Occipital lobe (tissue), 3 donors: ENCODE measurements around the gene SPPL2A. TPM values are rescaled to one million over a fixed set of nuclear protein-coding genes. Genes with fewer than 3 reads are reported as not detected.

Experiments
- DNase-seq: peaks from one replicate; lab custom pipeline; 2025; lab: John Stamatoyannopoulos, UW
- small RNA-seq: library from RNA; depleted of rRNA; stranded (forward); fragments of <200 nt; gene quantifications from one replicate; pipeline ENCODE3, GENCODE V24; 2014
- total RNA-seq: library from RNA; depleted of rRNA; stranded (reverse); fragments of >200 nt; gene quantifications from one replicate; pipeline ENCODE4 v1.2.3, GENCODE V29; 2014

SPPL2A gene
- total RNA-seq, 1 donor from 2014 or later = 36.0 TPM

DNA sequence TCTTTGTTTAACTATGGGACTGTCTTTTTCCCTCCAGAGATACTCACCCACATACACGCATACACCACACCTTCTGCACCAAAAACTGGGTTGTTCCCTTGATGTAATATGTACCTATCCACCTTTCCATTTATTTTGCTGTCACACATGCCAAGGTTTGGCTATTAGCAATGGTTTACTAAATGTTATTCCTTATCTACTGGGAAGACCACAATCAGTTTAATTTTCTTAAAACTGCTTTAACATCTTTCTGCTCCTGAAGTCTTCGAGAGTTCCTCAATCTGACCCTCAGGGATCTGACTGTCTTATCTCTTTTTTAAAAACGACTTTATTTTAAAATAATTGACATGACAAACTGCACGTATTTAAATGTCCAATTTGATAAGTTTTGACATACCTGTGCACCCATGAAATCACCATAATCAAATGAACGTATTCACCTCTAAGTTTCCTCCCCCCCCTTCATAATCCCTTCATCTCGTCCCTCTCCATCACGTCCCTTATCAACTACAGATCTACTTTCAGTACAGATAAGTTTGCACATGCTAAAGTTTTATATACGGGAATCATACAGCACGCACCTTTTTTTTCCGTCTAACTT, 78.1 kb downstream of the SPPL2A start:
- no peak for DNase-seq

DNA sequence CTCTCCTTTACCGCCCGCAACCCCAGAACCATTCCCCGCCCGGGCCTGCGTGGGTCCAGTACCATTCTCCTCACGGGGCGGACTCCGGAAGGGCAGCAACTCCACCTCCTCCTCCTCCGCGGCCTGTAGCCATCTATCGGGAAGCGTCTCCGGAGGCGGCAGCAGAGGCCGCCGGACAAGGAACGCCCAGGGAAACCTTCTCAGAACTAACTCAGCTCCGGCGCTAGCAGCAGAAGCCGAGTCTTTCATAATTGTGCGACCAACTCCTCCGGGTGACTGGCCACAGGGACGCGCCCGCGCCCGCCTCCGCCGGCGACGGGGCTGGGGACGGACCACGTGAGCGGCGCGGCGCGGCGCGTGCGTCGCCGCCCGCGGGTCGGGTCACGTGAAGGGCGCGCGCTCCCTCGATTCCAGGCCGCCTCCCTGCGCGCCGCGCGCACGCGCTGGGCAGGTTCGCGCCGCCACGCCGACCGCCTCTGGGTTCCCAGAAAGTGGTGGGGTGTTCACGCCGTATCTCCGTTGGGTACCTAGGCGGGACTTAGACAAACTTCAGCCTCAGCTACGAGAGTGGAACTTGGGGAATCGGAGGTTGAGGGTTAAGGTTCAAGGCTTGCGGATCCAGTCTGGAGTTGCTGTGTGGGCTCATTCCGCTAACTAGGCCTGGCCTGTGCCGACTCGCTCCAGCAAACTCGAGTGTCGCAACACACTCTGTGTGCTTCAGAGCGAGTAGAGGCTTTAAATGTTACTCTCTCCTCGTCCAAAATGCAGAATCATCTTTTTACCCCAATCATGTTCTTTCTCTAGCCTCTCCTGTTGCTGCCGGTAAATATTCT, 78.8 kb downstream of the SPPL2A start, which contains the start of gene TRPM7:
TRPM7 (minus strand) TSS at position 329 of the 833 bp plus-strand sequence; CDS start at position 65, 264 bp downstream.
- DNase-seq = peak; percentile 76

DNA sequence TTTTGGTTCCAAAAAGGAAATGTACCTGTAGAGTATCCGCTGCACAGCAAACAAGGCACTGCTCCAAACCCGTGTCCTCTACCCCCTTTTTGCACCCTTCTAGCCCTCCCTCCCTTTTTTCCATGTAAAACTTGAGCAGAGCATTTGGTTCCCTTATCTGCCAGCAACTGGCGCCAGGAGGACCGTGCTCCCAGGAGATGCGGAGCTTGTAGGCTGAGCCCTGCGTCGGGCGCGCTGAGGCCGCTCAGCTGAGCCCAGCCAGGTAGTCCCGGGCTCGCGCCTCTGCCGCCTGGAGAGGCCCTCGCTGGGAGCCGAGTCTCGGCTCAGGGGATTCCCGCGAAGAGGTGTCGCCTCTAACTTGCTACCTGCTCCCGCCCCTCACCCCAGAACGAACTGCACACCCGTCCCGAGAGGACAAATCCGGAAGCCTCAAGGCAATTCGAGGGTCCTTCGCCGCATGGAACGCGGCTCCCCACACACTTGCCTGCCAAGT, 79.5 kb downstream of the SPPL2A start:
- DNase-seq = peak; percentile 57

DNA sequence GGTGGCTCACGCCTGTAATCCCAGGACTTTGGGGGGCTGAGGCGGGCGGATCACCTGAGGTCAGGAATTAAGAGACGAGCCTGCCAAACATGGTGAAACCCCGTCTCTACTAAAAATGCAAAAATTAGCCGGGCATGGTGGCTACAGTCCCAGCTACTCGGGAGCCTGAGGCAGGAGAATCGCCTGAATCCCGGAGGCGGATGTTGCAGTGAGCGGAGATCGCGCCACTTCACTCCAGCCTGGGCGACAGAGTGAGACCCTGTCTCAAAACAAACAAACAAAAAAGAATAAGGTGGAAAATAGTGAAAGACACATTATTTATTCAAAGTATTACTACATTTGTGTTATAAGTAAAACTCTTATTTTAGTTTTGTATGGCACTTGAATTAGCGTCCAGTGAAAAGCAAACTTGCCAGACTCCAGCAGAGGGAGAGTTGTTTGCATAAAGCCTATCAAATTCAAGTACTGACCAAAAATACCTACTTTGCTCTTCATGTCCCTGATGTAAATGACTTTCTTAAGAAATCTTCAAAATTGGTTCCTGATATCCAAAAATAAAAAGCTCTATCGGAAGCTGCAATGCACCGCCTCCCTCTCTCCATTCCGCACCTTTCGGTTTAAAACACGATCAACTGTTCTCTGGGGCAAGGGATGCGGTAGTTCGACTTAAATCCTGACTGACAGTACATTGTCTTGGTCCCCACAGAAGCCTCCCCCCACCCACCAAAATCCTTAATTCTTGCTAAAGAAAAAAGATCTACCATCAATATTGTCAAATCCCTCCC, 80.1 kb downstream of the SPPL2A start:
- DNase-seq = no peak

DNA sequence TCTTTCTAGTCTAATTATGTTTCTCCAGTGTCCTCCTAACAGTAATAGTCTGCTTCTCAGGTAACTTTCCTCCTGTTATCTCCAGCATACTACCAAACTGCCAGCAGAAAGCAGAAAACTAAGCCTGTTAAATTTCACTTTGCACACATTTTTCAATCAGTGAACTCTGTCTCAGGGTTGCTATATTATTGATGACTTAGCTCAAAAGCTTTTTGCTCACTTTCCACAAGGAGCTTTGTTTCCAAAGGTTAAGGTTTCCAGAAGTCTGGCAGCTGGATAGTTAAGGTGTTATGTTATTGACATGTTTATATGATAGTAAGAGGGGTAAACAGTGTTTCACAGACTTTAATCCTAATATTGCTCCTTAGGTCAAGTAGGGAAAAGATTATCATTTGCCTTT, 84.0 kb downstream of the SPPL2A start:
- no peak for DNase-seq

DNA sequence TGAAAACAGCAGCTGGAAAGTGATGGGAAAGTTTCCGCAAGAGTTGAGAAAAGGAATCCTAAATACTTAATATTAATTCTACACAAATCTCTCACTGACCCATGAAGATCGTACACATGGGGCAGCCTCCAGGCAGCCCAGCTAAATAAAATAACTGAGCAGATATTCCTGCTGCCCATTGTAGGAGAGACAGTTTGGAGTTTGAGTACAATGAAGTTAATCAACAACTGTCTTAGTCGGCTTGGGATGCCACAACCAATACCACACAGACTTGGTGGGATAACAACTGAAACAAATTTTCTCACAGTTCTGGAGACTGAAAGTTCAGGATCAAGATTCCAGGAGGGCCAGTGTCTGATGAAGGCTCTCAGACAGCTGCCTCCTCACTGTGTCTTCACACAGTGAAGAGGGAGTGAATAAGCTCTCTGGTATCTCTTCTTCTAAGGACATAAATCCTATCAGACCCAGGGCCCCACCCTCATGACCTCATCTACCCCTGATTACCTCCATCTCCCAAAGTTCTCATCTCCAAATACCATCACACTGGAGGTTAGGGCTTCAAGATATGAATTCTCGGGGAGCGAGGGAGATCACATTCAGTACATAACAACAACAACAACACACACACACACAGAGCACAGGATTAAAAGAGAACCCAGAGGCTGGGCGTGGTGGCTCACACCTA, 88.6 kb downstream of the SPPL2A start:
- DNase-seq = no peak

DNA sequence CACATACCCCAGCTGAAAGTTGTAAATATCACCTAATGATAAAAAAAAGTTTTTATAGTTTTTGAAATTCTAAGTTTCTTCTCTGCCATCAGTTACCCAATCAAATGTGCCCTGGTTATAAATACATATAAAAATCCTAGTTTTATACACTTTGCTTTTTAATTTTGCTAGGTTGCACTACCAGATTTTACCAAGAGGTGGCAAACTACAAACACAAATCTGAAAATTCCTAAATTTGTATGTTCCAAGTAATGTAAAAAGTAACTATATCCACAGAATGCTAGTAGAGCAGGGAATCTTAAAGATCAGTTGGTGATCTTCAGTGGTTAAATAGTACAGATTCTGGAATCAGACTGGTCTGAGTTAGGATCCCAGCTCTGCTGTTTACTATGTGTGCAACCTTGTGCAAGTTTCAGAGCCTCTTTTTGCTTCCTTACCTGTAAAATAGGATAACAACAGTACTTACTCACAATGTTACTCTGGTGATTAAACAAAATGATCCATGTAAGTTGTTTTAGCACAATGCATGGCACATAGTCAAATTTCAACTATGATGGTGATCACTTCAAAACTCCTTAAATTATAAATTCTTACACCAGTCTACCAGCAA, 89.9 kb downstream of the SPPL2A start:
- no peak for DNase-seq

DNA sequence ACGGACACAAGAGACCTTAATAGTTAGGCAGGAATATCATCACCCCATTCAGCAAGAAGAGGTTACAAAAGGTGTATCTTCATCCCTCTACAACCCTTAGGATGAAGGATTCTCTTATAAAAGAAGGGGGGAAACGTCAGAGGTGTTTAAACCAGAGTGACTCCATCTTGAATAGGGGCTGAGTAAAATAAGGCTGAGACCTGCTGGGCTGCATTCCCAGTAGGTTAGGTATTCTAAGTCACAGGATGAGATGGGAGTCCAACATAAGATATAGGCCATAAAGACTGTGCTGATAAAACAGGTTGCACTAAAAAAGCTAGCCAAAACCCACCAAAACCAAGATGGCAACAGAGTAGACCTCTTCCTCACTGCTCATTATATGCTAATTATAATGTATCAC, 95.4 kb downstream of the SPPL2A start:
- DNase-seq = no peak

DNA sequence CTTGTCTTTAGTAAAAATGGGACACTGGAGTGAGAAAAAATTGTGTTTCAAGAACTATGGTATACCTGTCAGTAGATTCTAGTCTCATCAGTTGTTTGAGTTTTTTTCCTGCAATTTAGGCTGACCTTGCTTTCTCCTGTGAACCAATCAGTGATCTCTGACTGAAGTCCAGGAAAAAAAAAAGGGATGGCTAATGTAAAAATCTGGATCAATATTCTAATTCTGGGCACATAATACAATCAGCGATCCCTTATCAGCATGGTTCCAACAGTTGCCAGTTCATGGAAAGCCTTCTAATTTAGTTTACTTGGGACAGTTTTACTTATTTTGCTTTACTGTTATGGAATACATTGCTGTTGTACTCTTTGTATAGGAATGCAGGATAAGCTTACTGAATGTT, 95.9 kb downstream of the SPPL2A start:
- DNase-seq = no peak

DNA sequence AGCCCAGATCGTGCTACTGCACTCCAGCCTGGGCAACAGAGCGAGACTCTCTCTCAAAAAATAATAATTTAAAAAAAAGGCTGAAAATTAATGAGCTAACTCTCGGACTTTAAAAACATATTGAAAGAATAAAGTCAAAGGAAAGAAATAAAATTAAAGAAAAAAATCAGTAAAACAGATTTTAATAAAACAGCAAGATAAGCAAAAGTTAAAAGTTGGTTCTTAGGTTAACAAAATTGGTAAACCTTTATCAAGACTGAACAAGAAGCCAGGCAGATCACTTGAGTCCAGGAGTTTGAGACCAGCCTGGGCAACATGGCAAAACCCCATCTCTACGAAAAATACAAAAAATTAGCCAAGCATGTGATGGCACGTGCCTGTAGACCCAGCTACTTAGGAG, 99.6 kb downstream of the SPPL2A start:
- no peak for DNase-seq

DNA sequence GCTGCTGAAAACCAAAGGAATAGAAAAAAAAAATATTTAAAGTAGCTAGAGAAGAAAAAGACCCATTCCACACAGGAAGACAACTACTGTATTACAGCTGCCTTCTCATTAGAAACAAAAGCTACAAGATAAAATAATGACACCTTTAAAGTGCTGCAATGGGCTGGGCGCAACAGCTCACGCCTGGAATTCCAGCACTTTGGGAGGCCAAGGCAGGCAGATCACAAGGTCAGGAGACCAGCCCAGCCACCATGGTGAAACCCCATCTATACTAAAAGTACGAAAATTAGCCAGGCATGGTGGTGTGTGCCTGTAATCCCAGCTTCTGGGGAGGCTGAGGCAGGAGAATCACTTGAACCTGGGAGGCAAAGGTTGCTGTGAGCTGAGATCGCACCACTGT, 110.0 kb downstream of the SPPL2A start:
- DNase-seq = no peak

DNA sequence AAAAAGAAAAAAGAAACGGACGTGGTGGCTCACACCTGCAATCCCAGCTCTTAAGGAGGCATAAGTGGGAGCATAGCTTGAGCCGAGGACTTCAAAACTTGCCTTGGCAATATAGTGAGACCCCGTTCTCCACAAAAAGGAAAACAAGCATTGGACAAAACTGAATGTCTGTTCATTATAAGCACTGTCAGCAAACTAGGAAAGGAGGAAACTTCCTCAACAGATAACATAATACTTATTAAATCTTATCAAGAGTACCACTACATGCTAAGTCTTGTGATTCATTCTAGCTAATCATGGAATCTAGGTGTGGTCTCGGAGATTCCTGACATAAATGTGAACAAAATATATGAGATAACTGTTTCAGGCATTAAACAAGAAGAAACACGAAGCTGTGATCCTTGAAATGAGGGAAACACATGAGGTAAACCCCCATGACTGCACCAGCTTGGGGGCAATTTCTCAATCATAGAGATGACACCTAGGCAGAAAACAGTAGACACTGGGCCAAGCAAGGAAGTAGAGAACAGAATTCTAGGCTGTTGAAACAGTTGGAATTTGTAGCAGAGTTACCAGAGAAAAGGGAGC, 112.3 kb downstream of the SPPL2A start:
- DNase-seq = no peak

DNA sequence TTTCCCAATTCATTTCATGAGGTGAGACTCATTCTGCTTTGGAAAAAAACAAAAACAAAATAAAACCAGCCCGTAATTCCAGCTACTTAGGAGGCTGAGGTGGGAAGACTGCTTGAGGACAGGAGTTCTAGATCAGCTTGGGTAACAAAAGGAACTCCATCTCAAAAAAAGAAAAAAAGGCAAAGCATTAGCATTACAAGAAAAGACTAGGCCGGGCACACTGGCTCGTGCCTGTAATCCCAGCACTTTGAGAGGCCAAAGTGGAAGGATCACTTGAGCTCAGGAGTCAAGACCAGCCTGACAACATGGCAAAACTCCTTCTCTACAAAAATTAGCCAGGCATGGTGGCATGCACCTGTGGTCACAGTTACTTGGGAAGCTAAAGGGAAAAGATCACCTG, 112.8 kb downstream of the SPPL2A start:
- DNase-seq = no peak

Small RNA genes lying within 50 kb of the gene (small RNA-seq; reads per million reads assigned to genes)
- not detected for gene AC012100.1
- gene RN7SL354P = not detected

Other genes with a start within 250 kb of the SPPL2A start
- gene USP50, start 219.0 kb downstream of the SPPL2A start, total RNA-seq = 1.1 TPM
- 59.9 TPM for gene TRPM7, start 78.9 kb downstream of the SPPL2A start, total RNA-seq
- 14.0 TPM for gene AP4E1, start 143.0 kb upstream of the SPPL2A start, total RNA-seq